Measurements from ENCODE around the gene MACROD1.

The MACROD1 gene

GRCh38 chr11:64071849-64072248 is 94.1 kb downstream of the MACROD1 start:
- no peak for DNase-seq

GRCh38 chr11:64070314-64070681 is 95.6 kb downstream of the MACROD1 start:
- no peak for DNase-seq

GRCh38 chr11:64069401-64070313 is 96.3 kb downstream of the MACROD1 start:
- no peak for DNase-seq

GRCh38 chr11:64068705-64069400 is 97.1 kb downstream of the MACROD1 start:
- no peak for DNase-seq

- DNase-seq, result no peak
Measured at GRCh38 chr11:64067230-64067993, 98.5 kb downstream of the MACROD1 start.

- DNase-seq, result no peak
Measured at GRCh38 chr11:64065712-64066111, 100.2 kb downstream of the MACROD1 start.

- DNase-seq, result no peak
Measured at GRCh38 chr11:64065141-64065465, 100.8 kb downstream of the MACROD1 start.

GRCh38 chr11:64064374-64065140 is 101.4 kb downstream of the MACROD1 start:
- no peak for DNase-seq

GRCh38 chr11:64063777-64064176 is 102.1 kb downstream of the MACROD1 start:
- DNase-seq, result no peak

GRCh38 chr11:64062185-64063039 is 103.5 kb downstream of the MACROD1 start:
- no peak for DNase-seq

GRCh38 chr11:64060861-64061444 is 105.0 kb downstream of the MACROD1 start:
- DNase-seq, result no peak

- DNase-seq, result no peak
Measured at GRCh38 chr11:64060263-64060860, 105.6 kb downstream of the MACROD1 start.

GRCh38 chr11:64059339-64060140 is 106.4 kb downstream of the MACROD1 start:
- DNase-seq, result no peak

GRCh38 chr11:64058494-64058893 is 107.4 kb downstream of the MACROD1 start:
- no peak for DNase-seq

GRCh38 chr11:64057890-64058289 is 108.0 kb downstream of the MACROD1 start:
- DNase-seq, result no peak

- DNase-seq, result no peak
Measured at GRCh38 chr11:64056861-64057260, 109.1 kb downstream of the MACROD1 start.

GRCh38 chr11:64056213-64056785 is 109.6 kb downstream of the MACROD1 start:
- no peak for DNase-seq

GRCh38 chr11:64055077-64055476 is 110.8 kb downstream of the MACROD1 start:
- DNase-seq, result no peak

GRCh38 chr11:64053699-64054098 is 112.2 kb downstream of the MACROD1 start:
- no peak for DNase-seq

Measured in RPMI8226 (cell line).